ENCODE measurements around the gene SEMA7A.

DNA sequence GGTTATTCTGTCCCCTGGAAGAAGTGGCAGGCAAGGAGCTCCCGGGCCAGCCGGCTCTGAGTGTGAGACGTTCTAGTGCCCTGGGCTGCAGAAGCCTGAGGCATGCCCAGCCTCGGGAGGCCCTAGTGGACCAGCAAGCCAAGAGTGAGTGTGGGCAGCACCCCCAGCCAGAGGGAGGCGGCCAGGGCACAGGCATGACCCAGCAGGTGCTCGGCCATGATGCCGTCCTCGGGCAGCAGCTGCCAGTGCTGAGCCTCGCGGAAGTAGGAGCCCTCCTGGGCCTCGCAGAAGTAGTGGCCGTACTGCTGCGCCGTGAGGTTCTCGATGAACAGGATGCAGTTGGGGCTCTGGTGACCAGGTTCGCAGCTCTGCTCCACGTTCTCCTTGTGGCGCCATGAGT lies 23.3 kb downstream of the SEMA7A start:
- TF ChIP-seq, protein P1, sequence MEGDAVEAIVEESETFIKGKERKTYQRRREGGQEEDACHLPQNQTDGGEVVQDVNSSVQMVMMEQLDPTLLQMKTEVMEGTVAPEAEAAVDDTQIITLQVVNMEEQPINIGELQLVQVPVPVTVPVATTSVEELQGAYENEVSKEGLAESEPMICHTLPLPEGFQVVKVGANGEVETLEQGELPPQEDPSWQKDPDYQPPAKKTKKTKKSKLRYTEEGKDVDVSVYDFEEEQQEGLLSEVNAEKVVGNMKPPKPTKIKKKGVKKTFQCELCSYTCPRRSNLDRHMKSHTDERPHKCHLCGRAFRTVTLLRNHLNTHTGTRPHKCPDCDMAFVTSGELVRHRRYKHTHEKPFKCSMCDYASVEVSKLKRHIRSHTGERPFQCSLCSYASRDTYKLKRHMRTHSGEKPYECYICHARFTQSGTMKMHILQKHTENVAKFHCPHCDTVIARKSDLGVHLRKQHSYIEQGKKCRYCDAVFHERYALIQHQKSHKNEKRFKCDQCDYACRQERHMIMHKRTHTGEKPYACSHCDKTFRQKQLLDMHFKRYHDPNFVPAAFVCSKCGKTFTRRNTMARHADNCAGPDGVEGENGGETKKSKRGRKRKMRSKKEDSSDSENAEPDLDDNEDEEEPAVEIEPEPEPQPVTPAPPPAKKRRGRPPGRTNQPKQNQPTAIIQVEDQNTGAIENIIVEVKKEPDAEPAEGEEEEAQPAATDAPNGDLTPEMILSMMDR (conservative IDR thresholded peaks at IDR 0.05) = no peak
- TF ChIP-seq ZFX (IDR thresholded peaks at IDR 0.05) = no peak

Measured in C4-2B (cell line).